Measurements from ENCODE around the gene GLS. TPM values are rescaled to one million over a fixed set of nuclear protein-coding genes. Genes with fewer than 3 reads are reported as not detected.

GLS gene
- total RNA-seq, 1 donor from 2014 or later: 160 TPM

DNA sequence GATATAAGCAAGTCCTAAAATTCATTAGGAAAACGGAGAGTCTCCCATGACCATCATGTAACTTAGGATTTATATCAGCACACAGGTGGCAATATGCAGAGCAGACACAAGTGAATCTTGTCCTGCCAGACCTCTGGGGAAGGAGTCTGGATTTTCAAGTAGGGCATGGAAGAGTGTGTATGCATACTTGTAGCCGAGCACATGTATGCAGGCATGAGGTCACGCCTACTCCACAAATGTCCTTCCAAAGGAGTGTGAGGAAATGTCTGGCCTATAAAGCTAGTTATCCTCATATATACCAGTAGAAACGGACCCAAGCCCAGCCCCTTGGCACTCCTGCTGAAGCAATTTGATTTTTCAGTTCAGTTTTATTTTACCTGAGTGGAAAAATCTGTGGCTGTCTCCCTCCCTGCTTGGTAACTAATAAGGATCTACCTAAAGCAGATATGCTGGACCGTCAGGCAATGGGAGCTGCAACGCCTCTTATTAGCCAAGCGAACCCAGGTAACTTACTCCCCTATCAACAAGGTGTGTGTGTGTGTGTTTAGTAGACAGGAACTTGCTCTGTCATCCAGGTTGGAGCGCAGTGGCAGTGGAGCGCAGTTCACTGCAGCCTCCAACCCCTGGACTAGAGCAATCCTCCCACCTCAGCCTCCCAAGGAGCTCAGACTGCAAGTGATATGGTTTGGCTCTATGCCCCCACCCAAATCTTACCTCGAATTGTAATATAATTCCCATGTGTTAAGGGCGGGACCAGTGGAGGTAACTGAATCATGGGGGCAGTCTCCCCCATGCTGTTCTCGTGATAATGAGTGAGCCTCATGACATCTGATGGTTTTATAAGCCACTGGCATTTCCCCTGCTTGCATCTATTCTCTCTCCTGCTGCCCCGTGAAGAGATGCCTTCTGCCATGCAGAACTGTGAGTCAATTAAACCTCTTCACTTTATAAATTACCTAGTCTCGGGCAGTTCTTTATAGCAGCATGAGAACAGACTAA, 130.6 kb downstream of the GLS start:
- Mint-ChIP-seq H3K27ac (no peak overlapping the region), H3K36me3 (peaks cover 13% of the 10 kb centered on the region), H3K27me3 (peaks cover 4% of the 10 kb centered on the region), H3K9me3 (no peaks in the 10 kb centered on the region), H3K4me3 (no peak overlapping the region), H3K4me1 (ENCODE audit: unreplicated experiment) (no peaks in the 10 kb centered on the region)
- DNase-seq (ENCODE audit: extremely low spot score, unreplicated experiment): no peak
- TF ChIP-seq, protein P1, sequence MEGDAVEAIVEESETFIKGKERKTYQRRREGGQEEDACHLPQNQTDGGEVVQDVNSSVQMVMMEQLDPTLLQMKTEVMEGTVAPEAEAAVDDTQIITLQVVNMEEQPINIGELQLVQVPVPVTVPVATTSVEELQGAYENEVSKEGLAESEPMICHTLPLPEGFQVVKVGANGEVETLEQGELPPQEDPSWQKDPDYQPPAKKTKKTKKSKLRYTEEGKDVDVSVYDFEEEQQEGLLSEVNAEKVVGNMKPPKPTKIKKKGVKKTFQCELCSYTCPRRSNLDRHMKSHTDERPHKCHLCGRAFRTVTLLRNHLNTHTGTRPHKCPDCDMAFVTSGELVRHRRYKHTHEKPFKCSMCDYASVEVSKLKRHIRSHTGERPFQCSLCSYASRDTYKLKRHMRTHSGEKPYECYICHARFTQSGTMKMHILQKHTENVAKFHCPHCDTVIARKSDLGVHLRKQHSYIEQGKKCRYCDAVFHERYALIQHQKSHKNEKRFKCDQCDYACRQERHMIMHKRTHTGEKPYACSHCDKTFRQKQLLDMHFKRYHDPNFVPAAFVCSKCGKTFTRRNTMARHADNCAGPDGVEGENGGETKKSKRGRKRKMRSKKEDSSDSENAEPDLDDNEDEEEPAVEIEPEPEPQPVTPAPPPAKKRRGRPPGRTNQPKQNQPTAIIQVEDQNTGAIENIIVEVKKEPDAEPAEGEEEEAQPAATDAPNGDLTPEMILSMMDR (conservative IDR thresholded peaks at IDR 0.05): no peak

DNA sequence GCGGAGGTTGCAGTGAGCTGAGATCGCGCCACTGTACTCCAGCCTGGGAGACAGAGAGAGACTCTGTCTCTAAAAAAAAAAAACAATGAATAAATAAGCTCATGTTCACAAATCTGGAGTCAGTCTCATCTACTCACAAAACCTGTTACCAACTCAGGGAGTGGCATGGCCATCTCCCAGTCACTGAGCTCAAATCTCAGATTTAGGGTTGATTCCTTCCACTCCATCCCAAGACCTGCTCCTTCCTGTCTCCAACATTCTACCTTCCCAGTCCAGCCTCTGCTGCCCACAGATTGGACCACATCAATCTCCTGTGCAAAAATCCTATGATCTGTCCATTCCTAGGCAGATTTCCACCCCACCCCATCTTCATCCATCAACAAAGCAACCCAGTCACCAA, 131.7 kb downstream of the GLS start:
- peaks cover 5% of the 10 kb centered on the region for H3K36me3 Mint-ChIP-seq
- H3K27me3 Mint-ChIP-seq: peaks cover 9% of the 10 kb centered on the region
- H3K9me3 Mint-ChIP-seq: no peaks in the 10 kb centered on the region
- H3K4me1 Mint-ChIP-seq (ENCODE audit: unreplicated experiment): no peaks in the 10 kb centered on the region
- no peak overlapping the region for H3K27ac Mint-ChIP-seq
- no peak overlapping the region for H3K4me3 Mint-ChIP-seq
- TF ChIP-seq, protein P1 (conservative IDR thresholded peaks at IDR 0.05): no peak
- no peak for DNase-seq (ENCODE audit: extremely low spot score, unreplicated experiment)

DNA sequence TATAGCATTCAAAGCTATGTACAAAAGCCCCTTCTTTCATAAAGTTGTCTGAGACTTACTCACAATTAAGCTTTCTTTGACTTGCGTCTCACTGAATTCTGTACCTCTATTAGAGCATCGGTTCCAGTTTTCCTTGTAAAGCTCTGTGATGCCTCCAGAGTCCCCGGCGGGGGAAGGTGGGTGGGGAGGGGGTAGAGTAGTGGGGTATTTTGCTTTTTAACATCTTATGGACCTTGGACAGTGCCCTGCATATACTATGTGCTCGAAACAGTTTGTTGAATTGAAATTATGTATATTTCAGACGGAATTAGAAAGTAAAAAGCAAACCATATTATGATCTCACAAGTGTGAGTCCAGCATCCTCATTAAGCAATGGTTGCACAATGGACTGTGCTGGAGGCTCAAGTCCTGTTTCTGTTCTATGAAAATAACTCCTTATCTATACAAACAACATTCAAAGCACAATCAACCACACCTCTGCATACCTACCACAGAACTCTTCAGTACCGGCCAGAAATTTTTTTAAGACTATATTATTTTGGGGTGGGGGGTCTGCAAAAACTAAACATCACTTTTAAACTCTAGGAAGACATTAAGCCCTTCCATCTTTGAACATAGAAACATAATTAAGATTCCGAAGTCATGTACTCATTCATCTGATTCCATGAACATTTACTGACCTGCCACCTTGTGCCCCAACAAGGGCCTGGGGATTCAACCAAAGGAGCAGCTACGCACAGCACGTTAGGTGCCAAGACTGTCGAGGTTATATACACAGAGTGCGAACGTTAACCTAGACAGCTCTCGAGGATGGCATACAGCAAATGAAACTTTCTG, 132.4 kb downstream of the GLS start:
- no peak for DNase-seq (ENCODE audit: extremely low spot score, unreplicated experiment)
- H3K36me3 Mint-ChIP-seq: peaks cover 4% of the 10 kb centered on the region
- H3K27me3 Mint-ChIP-seq: peaks cover 9% of the 10 kb centered on the region
- TF ChIP-seq, protein P1 (conservative IDR thresholded peaks at IDR 0.05): no peak
- no peak overlapping the region for H3K27ac Mint-ChIP-seq
- no peaks in the 10 kb centered on the region for H3K4me1 Mint-ChIP-seq (ENCODE audit: unreplicated experiment)
- H3K4me3 Mint-ChIP-seq: no peak overlapping the region
- no peaks in the 10 kb centered on the region for H3K9me3 Mint-ChIP-seq

DNA sequence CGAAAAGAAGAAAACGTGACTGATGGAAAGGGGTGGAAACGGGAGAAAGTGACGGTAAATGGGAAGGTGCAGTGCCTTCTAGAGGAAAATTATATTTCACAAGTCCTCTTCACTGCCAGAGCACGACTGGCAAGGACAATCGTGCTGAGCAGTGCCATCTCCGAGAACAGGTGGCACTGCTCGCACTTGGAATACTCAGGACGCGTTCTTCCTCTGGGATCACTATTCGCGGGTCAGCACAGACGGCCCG, 133.0 kb downstream of the GLS start:
- TF ChIP-seq, protein P1 (conservative IDR thresholded peaks at IDR 0.05): no peak
- Mint-ChIP-seq H3K4me3 (no peak overlapping the region), H3K27me3 (peaks cover 9% of the 10 kb centered on the region), H3K9me3 (no peaks in the 10 kb centered on the region), H3K27ac (no peak overlapping the region), H3K4me1 (ENCODE audit: unreplicated experiment) (no peaks in the 10 kb centered on the region), H3K36me3 (no peaks in the 10 kb centered on the region)
- no peak for DNase-seq (ENCODE audit: extremely low spot score, unreplicated experiment)

DNA sequence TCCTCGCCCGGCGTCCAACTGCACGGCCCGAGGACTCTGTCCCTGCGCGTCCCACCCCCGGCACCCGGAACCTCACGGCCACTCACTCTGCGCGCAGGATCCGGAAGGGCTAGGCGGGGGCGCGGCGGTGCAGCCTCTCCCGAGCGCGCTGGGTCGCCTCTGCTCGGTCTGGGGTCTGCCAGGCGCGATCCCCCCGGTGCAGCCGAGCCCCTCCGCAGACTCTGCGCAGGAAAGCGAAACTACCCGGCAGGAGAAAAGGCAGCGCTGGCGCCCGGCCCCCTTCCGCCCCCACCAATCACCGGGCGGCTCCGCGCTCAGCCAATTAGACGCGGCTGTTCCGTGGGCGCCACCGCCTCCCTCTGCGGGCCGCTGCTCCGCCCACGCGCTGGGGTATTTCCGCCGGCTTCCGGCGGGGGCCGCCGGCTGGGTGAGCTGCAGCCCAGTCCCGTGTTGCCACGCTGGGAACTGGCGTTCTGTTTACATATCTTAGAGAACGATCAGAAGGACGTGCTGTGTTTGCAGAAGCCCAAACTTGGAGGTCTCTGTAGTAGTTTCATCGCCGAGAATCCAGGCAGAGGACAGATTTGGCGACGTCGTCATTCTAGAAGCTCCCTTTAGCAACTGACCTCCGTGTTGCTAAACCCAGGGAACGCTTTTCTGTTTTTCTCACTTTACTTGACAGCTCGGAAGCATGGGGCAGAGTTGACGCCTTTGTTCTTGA, 133.5 kb downstream of the GLS start, which contains the start of gene STAT1:
Gene STAT1 (minus strand): TSS at position 240 of the 721 bp plus-strand sequence. CDS start 4,168 bp downstream, outside the sequence.
- TF ChIP-seq, protein P1 (conservative IDR thresholded peaks at IDR 0.05): peak; percentile 31
- no peak within 1 kb of the TSS for H3K27ac Mint-ChIP-seq
- H3K9me3 Mint-ChIP-seq: no peaks in the 10 kb centered on the region
- no peaks in the 10 kb centered on the region for H3K4me1 Mint-ChIP-seq (ENCODE audit: unreplicated experiment)
- H3K4me3 Mint-ChIP-seq: no peak within 1 kb of the TSS
- H3K36me3 Mint-ChIP-seq: no peaks in the 10 kb centered on the region
- peaks cover 9% of the 10 kb centered on the region for H3K27me3 Mint-ChIP-seq
- peak; percentile 96 for DNase-seq (ENCODE audit: extremely low spot score, unreplicated experiment)
